SH-SY5Y (cell line): ENCODE data around the gene SDHAF1.

Source experiments
- GATA2 ChIP-seq: IDR thresholded peaks from 2 replicates; pipeline ENCODE4 v1.6.1; 2011; ENCODE audit warnings: mild to moderate bottlenecking, low read depth, low read length
- GATA3 ChIP-seq: IDR thresholded peaks from 2 replicates; pipeline ENCODE4 v1.6.1; 2011; ENCODE audit warnings: low read depth, mild to moderate bottlenecking, low read length, moderate library complexity

DNA sequence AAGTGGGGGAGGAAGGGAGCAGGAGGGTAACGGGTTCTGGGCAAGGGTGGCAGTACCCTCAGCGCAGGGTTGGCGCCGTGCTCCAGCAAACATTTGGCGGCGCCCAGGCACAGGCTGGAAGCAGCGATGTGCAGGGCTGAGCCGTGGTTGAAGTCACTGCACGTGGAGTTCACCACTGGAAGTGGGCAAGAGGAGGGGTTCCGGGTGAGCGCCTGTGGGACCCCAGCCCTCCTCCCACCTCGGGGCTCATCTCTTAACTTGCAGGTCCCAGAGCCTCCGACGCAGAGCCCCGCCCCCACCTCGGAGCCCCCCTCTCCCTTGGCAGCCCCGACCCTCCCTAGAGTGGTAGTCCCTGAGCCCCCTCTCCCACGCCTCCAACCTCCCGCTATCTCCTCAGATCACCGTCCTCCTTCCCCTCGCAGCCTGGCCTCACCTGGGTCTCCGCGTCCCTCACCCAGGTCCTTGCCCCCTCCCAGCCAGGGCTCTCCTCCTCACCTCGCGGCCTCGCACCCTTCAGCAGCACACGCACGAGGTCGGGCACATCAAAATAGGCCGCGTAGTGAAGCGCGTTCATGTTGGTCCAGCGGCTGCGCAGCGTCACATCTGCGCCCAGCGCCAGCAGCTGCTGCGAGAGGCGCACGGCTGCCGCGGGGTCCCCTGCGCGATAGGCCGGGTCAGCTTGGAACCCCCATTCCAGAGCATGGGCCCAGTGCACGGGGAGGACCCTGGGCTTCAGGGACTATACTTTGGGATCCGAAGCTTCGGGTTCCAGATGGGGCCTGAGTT is 31.3 kb downstream of the SDHAF1 start:
- TF ChIP-seq GATA3 (no peak), GATA2 (no peak)
